ENCODE results near the gene PES1.

DNA sequence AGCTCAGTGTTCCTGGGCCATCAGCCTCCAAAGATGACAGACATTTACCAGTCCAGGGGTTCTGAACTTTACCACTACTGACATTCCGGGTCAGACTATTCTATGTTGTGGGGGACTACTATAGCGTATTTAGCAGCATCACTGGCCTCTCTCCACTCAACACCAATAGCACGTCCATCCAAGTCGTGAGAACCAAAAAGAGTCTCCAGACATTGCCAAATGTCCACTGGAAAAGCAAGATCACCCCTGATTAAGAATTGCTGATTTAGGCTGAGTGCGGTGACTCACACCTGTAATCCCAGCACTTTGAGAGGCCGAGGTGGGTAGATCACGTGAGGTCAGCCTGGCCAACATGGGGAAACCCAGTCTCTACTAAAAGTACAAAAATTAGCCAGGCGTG, 5.3 kb downstream of the PES1 start:
- no peak for TF ChIP-seq ZNF747 (CRISPR knock-in tag; IDR thresholded peaks at IDR 0.05; ENCODE audit: borderline replicate concordance)
- no peak for TF ChIP-seq NR2C2 (CRISPR knock-in tag; IDR thresholded peaks at IDR 0.05; ENCODE audit: borderline replicate concordance)
- TF ChIP-seq ZZZ3 (CRISPR knock-in tag; IDR thresholded peaks at IDR 0.05; ENCODE audit: borderline replicate concordance): no peak
- no peak for TF ChIP-seq ZNF253 (CRISPR knock-in tag; IDR thresholded peaks at IDR 0.05; ENCODE audit: borderline replicate concordance)
- no peak for TF ChIP-seq CREB1 (IDR thresholded peaks at IDR 0.05)
- no peak for TF ChIP-seq CREB1 (CRISPR knock-in tag; IDR thresholded peaks at IDR 0.05)
- no peak for TF ChIP-seq SSRP1 (CRISPR knock-in tag; IDR thresholded peaks at IDR 0.05)
- TF ChIP-seq NFKB2 (CRISPR knock-in tag; IDR thresholded peaks at IDR 0.05; ENCODE audit: borderline replicate concordance): no peak
- no peak for TF ChIP-seq PRPF4 (IDR thresholded peaks at IDR 0.05; ENCODE audit: low read depth, low read length, poor library complexity, severe bottlenecking)
- no peak for TF ChIP-seq MAX (IDR thresholded peaks at IDR 0.05)
- no peak for TF ChIP-seq EP300 (IDR thresholded peaks at IDR 0.05; ENCODE audit: low read depth in 2 of 2, low read length in 2 of 2)
- no peak for TF ChIP-seq EP300 (CRISPR knock-in tag; IDR thresholded peaks at IDR 0.05; ENCODE audit: borderline replicate concordance)
- TF ChIP-seq BCL3 (CRISPR knock-in tag; IDR thresholded peaks at IDR 0.05): no peak
- TF ChIP-seq CTCF (CRISPR knock-in tag; IDR thresholded peaks at IDR 0.05): no peak
- TF ChIP-seq, protein P1, sequence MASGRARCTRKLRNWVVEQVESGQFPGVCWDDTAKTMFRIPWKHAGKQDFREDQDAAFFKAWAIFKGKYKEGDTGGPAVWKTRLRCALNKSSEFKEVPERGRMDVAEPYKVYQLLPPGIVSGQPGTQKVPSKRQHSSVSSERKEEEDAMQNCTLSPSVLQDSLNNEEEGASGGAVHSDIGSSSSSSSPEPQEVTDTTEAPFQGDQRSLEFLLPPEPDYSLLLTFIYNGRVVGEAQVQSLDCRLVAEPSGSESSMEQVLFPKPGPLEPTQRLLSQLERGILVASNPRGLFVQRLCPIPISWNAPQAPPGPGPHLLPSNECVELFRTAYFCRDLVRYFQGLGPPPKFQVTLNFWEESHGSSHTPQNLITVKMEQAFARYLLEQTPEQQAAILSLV (CRISPR knock-in tag; IDR thresholded peaks at IDR 0.05; ENCODE audit: borderline replicate concordance): no peak
- no peak for TF ChIP-seq BRCA1 (CRISPR knock-in tag; IDR thresholded peaks at IDR 0.05)

All from HepG2 (cell line).